Caco-2 (cell line): ENCODE measurements around the gene TACC2. TPM values are rescaled to one million over a fixed set of nuclear protein-coding genes. Genes with fewer than 3 reads are reported as not detected.

Experiments used
- BruUV-seq: library from RNA; stranded (reverse); fragments of 400-500 nt; replicated peaks from 2 replicates; lab custom pipeline; 2021; lab: Mats Ljungman, UMichigan
- CTCF ChIA-PET: fragments of 300-600 bp; sonication (Branson Sonifier 250); formaldehyde crosslinking; loops from one replicate; lab custom pipeline; 2022; ENCODE audit warnings: antibody characterized with exemption; lab: Charles Lee
- POLR2A ChIA-PET: fragments of 300-600 bp; sonication (Branson Sonifier 250); formaldehyde crosslinking; loops from one replicate; lab custom pipeline; 2022; ENCODE audit warnings: antibody characterized with exemption; lab: Charles Lee
- DNase-seq, 2 experiments: peaks; one replicate each; pipeline versions ENCODE4 v3.0.0 to v3.0.0-alpha.2; 2020 to 2022
- H3K27me3 ChIP-seq: replicated peaks from 2 replicates; pipeline ENCODE4 v1.6.0; 2011; ENCODE audit warnings: low read length; ENCODE audit not compliant: control insufficient read depth, insufficient read depth
- H3K36me3 ChIP-seq: 2 replicates; pipeline ENCODE4 v1.5.1; 2011; ENCODE audit warnings: low read length; ENCODE audit not compliant: control insufficient read depth, insufficient read depth
- H3K4me1 ChIP-seq: fragments of 250-450 bp; sonication (Bioruptor Pico); 2 replicates; pipeline ENCODE4 v1.5.1; 2020; ENCODE audit warnings: mild to moderate bottlenecking
- H3K4me3 ChIP-seq: 2 replicates; pipeline ENCODE4 v1.5.1; 2011; ENCODE audit warnings: low read depth, mild to moderate bottlenecking, control low read depth, low read length
- H3K9me3 ChIP-seq: fragments of 250-450 bp; sonication (Bioruptor Pico); 2 replicates; pipeline ENCODE4 v1.5.1; 2020; ENCODE audit warnings: mild to moderate bottlenecking, moderate library complexity
- H3K27ac Mint-ChIP-seq: one replicate; pipeline ENCODE4 v1.8.0; 2022; ENCODE audit warnings: mixed read lengths; ENCODE audit not compliant: unreplicated experiment
- H3K27me3 Mint-ChIP-seq: one replicate; pipeline ENCODE4 v1.8.0; 2022; ENCODE audit warnings: mixed read lengths; ENCODE audit not compliant: insufficient read depth, unreplicated experiment
- H3K36me3 Mint-ChIP-seq: one replicate; pipeline ENCODE4 v1.8.0; 2022; ENCODE audit warnings: mild to moderate bottlenecking, mixed read lengths; ENCODE audit not compliant: insufficient read depth, unreplicated experiment
- H3K4me1 Mint-ChIP-seq: one replicate; pipeline ENCODE4 v1.8.0; 2022; ENCODE audit warnings: low read depth, mixed read lengths; ENCODE audit not compliant: unreplicated experiment
- H3K4me3 Mint-ChIP-seq: one replicate; pipeline ENCODE4 v1.8.0; 2022; ENCODE audit warnings: mild to moderate bottlenecking, moderate library complexity, mixed read lengths; ENCODE audit not compliant: unreplicated experiment
- H3K9me3 Mint-ChIP-seq: one replicate; pipeline ENCODE4 v1.8.0; 2022; ENCODE audit warnings: mixed read lengths; ENCODE audit not compliant: unreplicated experiment
- CTCF ChIP-seq, 2 experiments: fragments of 200-600 bp in 1 of 2; IDR thresholded peaks; 1 replicate in 1 of 2; 2 replicates in 1 of 2; pipeline versions ENCODE4 v1.5.1 to v1.8.0; 2011 to 2022; ENCODE audit warnings: antibody characterized with exemption in 1 of 2, control low read depth in 1 of 2, inconsistent platforms in 1 of 2, low read depth in 1 of 2, low read length in 1 of 2, mild to moderate bottlenecking in 1 of 2, moderate library complexity in 1 of 2; ENCODE audit not compliant: insufficient read depth in 1 of 2, severe bottlenecking in 1 of 2, unreplicated experiment in 1 of 2
- intact Hi-C: fragments of 100-400 bp; cut with micrococcal nuclease; formaldehyde crosslinking; loops from one replicate; pipeline ENCODE4 v1.10.0; 2022; ENCODE audit not compliant: unreplicated experiment
- total RNA-seq: library from RNA; stranded (reverse); gene quantifications from 2 replicates; pipeline ENCODE4 v1.2.3, GENCODE V29; 2022

Gene TACC2
- total RNA-seq, 1 experiment from 2014 or later, result 117 TPM

DNA sequence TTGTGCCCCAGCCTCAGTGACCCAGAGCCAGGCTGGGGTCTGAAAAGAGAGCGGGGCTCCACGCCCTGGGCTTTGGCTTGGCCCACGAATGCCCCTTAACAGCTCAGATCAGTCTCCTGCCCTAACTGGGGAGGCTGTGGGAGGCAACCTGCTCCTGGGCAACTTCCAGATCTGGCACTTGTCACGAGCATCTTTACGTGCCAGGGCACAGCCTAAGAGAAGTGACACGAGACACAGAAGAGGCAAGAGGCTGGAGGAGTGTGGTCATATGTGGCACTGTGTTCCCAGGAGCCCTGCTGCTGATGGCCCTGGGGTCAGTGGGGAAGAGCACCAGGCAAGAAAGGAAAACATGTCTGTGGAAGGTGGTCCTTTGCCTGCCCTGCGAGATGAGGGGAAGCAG, 184.4 kb downstream of the TACC2 start:
- H3K27ac Mint-ChIP-seq, result no peak overlapping the region
- no peak for TF ChIP-seq CTCF (IDR thresholded peaks at IDR 0.05; ENCODE audit: insufficient read depth in 1 of 2, low read depth in 1 of 2, low read length in 1 of 2, severe bottlenecking in 1 of 2, unreplicated experiment in 1 of 2)
- H3K36me3 Mint-ChIP-seq, result peaks cover 27% of the 10 kb centered on the region
- H3K27me3 Mint-ChIP-seq, result no peaks in the 10 kb centered on the region
- ChIA-PET POLR2A (no interaction called here), CTCF (no interaction called here)
- no peak for DNase-seq
- peaks cover 25% of the 10 kb centered on the region for H3K4me1 ChIP-seq
- H3K4me1 Mint-ChIP-seq, result peaks cover 38% of the 10 kb centered on the region
- no peaks in the 10 kb centered on the region; the same call in 1 of the 2 replicates for H3K36me3 ChIP-seq
- H3K4me3 ChIP-seq, result no peak overlapping the region
- intact Hi-C loops, result no loop called here
- BruUV-seq, result no TSS peak
- no peaks in the 10 kb centered on the region for H3K27me3 ChIP-seq
- no peak overlapping the region for H3K4me3 Mint-ChIP-seq
- no peaks in the 10 kb centered on the region for H3K9me3 ChIP-seq
- H3K9me3 Mint-ChIP-seq, result no peaks in the 10 kb centered on the region

DNA sequence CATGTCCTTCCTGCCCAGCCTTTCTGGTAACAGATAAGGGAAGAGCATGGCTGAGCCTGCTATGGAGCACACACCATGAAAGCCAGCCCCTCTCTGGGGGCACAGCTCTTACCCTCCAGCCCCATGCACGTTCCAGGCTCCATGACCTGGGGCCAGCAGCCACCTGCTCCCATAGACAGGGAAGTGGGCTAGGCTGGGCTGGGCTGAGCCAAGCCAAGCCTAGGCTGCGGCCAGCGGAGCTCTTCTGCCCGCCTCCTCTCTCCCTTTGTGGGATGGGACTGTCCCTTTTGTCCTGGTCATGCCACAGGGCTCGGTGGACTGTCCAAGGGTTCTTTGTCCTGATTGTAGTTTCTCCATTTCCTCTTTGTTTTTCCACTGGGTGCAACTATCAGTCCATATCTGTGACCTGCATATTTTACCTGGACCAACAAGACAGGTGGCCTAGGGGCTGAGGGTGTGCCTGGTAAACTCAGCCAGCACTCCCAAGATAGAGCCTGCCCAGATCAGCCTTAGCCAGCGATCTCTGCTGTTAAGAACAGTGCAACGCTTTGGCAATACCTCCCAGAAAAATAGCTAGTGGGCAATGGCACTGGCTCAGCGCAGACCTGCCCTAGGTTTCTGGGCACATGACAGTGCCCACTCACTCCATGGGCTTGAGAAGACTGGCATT, 184.9 kb downstream of the TACC2 start:
- H3K4me1 Mint-ChIP-seq, result peaks cover 38% of the 10 kb centered on the region
- H3K27me3 Mint-ChIP-seq, result no peaks in the 10 kb centered on the region
- H3K36me3 ChIP-seq, result no peaks in the 10 kb centered on the region; the same call in 1 of the 2 replicates
- intact Hi-C loops, result no loop called here
- H3K27ac Mint-ChIP-seq, result peak overlapping the region; percentile 29
- TF ChIP-seq CTCF (IDR thresholded peaks at IDR 0.05; ENCODE audit: insufficient read depth in 1 of 2, low read depth in 1 of 2, low read length in 1 of 2, severe bottlenecking in 1 of 2, unreplicated experiment in 1 of 2), result no peak
- no peak overlapping the region for H3K4me3 ChIP-seq
- no peaks in the 10 kb centered on the region for H3K27me3 ChIP-seq
- POLR2A ChIA-PET, result no interaction called here
- no peak overlapping the region for H3K4me3 Mint-ChIP-seq
- no peak for DNase-seq
- BruUV-seq, result no TSS peak
- CTCF ChIA-PET, result no interaction called here
- H3K9me3 Mint-ChIP-seq, result no peaks in the 10 kb centered on the region
- peaks cover 25% of the 10 kb centered on the region for H3K4me1 ChIP-seq
- peaks cover 21% of the 10 kb centered on the region for H3K36me3 Mint-ChIP-seq
- no peaks in the 10 kb centered on the region for H3K9me3 ChIP-seq

DNA sequence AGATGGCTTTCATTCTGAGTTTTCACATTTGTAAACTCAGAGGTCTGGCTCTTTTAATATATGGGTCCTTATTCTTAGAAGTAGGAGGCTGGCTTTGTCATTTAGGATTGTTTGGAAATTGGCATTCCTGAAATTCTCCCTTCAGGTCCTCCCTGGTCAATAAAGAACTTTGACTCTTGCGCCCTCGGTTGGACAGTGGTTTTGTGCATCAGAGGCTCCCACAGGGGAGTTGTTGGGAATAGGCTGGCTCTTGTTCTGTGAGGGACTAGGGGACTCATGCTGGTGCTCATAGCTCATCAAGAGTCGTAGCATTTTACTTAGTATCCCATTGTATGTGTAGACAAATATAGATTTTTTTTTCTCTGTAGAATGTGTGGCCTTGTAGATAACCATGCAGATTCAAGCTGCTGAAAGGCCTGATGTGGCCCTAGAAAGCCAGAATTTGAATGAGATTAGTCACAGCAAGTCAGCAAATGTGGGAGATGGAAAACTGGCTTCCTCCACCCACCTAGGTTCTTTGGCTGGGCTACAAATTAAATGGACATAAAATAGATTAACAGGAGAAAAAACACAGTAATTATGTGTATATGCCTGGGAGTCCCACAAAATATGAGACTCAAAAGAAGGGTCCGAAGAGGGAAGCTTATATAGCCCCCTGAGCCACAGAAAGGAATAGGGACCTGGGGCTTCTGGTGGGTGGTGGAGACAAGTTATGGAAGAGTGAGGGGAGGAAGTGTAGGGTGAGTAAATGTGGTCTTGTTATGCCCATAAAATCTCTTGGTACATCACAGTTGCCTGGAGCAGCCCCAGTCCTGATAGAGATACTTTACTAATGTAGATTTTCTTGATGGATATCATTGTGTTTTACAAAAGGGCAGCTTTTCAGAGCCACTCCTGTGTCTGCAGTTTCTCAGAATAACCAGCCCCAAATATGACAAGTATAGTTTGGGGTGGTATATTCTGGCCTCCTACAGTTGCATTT, 187.6 kb downstream of the TACC2 start:
- Histone ChIP-seq H3K27me3 (no peaks in the 10 kb centered on the region), H3K9me3 (no peaks in the 10 kb centered on the region), H3K4me1 (peaks cover 25% of the 10 kb centered on the region), H3K4me3 (no peak overlapping the region), H3K36me3 (no peaks in the 10 kb centered on the region; the same call in 1 of the 2 replicates)
- intact Hi-C loops, result no loop called here
- H3K4me1 Mint-ChIP-seq, result peaks cover 32% of the 10 kb centered on the region
- H3K27me3 Mint-ChIP-seq, result no peaks in the 10 kb centered on the region
- TF ChIP-seq CTCF (IDR thresholded peaks at IDR 0.05; ENCODE audit: insufficient read depth in 1 of 2, low read depth in 1 of 2, low read length in 1 of 2, severe bottlenecking in 1 of 2, unreplicated experiment in 1 of 2), result peak in 1 of 2 experiments; percentile 38
- POLR2A ChIA-PET, result no interaction called here
- H3K36me3 Mint-ChIP-seq, result peaks cover 21% of the 10 kb centered on the region
- peak in 1 of 2 experiments; percentile 61 for DNase-seq
- peak overlapping the region; percentile 18 for H3K27ac Mint-ChIP-seq
- H3K9me3 Mint-ChIP-seq, result no peaks in the 10 kb centered on the region
- BruUV-seq, result no TSS peak
- H3K4me3 Mint-ChIP-seq, result no peak overlapping the region
- CTCF ChIA-PET, result no interaction called here
